Trophoblast cell (in vitro differentiated cells and primary cell): ENCODE results near the gene ZNF865.
A peak's percentile ranks its signal among the peaks of the same experiment; 100 is the strongest.

Experiments used
- DNase-seq, 2 donors: peaks; one replicate each; pipeline ENCODE4 v3.0.0-alpha.2; 2016
- H2AFZ ChIP-seq: 2 replicates; pipeline ENCODE4 v1.6.1; 2013; ENCODE audit warnings: low read length, moderate library complexity, mild to moderate bottlenecking; ENCODE audit not compliant: insufficient read depth, poor library complexity
- H2AK5ac ChIP-seq: 2 replicates; pipeline ENCODE4 v1.6.1; 2013; ENCODE audit warnings: mild to moderate bottlenecking, low read length
- H2BK120ac ChIP-seq: 2 replicates; pipeline ENCODE4 v1.6.1; 2013; ENCODE audit warnings: low read length, mild to moderate bottlenecking, moderate library complexity; ENCODE audit not compliant: insufficient read depth, poor library complexity
- H2BK12ac ChIP-seq: 2 replicates; pipeline ENCODE4 v1.6.1; 2013; ENCODE audit warnings: mild to moderate bottlenecking, low read length, moderate library complexity
- H2BK5ac ChIP-seq: 2 replicates; pipeline ENCODE4 v1.6.1; 2013; ENCODE audit warnings: low read length, low read depth, moderate library complexity, mild to moderate bottlenecking; ENCODE audit not compliant: poor library complexity
- H3K14ac ChIP-seq: 2 replicates; pipeline ENCODE4 v1.6.1; 2013; ENCODE audit warnings: mild to moderate bottlenecking, low read length
- H3K18ac ChIP-seq: 2 replicates; pipeline ENCODE4 v1.6.1; 2013; ENCODE audit warnings: mild to moderate bottlenecking, low read length
- H3K23ac ChIP-seq: 2 replicates; pipeline ENCODE4 v1.6.1; 2013; ENCODE audit warnings: low read length
- H3K27ac ChIP-seq: 2 replicates; pipeline ENCODE4 v1.5.1; 2013; ENCODE audit warnings: low read depth, mild to moderate bottlenecking, inconsistent platforms, low read length, moderate library complexity
- H3K27me3 ChIP-seq: 2 replicates; pipeline ENCODE4 v1.6.1; 2013; ENCODE audit warnings: inconsistent platforms, mild to moderate bottlenecking, low read length, moderate library complexity; ENCODE audit not compliant: insufficient read depth
- H3K36me3 ChIP-seq, 2 experiments: 1 replicate in 1 of 2; 2 replicates in 1 of 2; pipeline ENCODE4 v1.6.1; 2013; ENCODE audit warnings: low read length in 2 of 2, mild to moderate bottlenecking in 2 of 2, moderate library complexity in 1 of 2; ENCODE audit not compliant: insufficient read depth in 2 of 2, control insufficient read depth in 1 of 2
- H3K4ac ChIP-seq: 2 replicates; pipeline ENCODE4 v1.6.1; 2013; ENCODE audit warnings: low read depth, mild to moderate bottlenecking, low read length, moderate library complexity
- H3K4me1 ChIP-seq, 2 experiments: 1 replicate in 1 of 2; 2 replicates in 1 of 2; pipeline ENCODE4 v1.6.1; 2013; ENCODE audit warnings: low read length in 2 of 2, mild to moderate bottlenecking in 2 of 2, moderate library complexity in 1 of 2; ENCODE audit not compliant: insufficient read depth in 2 of 2, control insufficient read depth in 1 of 2
- H3K4me2 ChIP-seq: 2 replicates; pipeline ENCODE4 v1.6.1; 2013; ENCODE audit warnings: inconsistent platforms, mild to moderate bottlenecking, low read length, moderate library complexity
- H3K4me3 ChIP-seq: 2 replicates; pipeline ENCODE4 v1.5.1; 2013; ENCODE audit warnings: mild to moderate bottlenecking, low read depth, low read length, inconsistent platforms
- H3K79me1 ChIP-seq: one replicate; pipeline ENCODE4 v1.6.1; 2013; ENCODE audit warnings: low read length
- H3K79me2 ChIP-seq: 2 replicates; pipeline ENCODE4 v1.6.1; 2013; ENCODE audit warnings: low read length, mild to moderate bottlenecking; ENCODE audit not compliant: control insufficient read depth, insufficient read depth, poor library complexity
- H3K9ac ChIP-seq: 2 replicates; pipeline ENCODE4 v1.6.1; 2013; ENCODE audit warnings: mild to moderate bottlenecking, low read length
- H3K9me3 ChIP-seq: 2 replicates; pipeline ENCODE4 v1.6.1; 2013; ENCODE audit warnings: low read depth, mild to moderate bottlenecking, control low read depth, inconsistent platforms, low read length; ENCODE audit not compliant: insufficient read depth
- H4K12ac ChIP-seq: 2 replicates; pipeline ENCODE4 v1.6.1; 2013; ENCODE audit warnings: low read depth, mild to moderate bottlenecking, low read length, moderate library complexity
- H4K8ac ChIP-seq: 2 replicates; pipeline ENCODE4 v1.6.1; 2013; ENCODE audit warnings: low read depth, mild to moderate bottlenecking, low read length, moderate library complexity
- H4K91ac ChIP-seq: one replicate; pipeline ENCODE4 v1.6.1; 2013; ENCODE audit warnings: low read depth, mild to moderate bottlenecking, low read length, moderate library complexity
- WGBS: extraction: QIAGEN DNeasy Blood & Tissue Kit; methylation state at CpG from one replicate; pipeline ENCODE4 v1.1.7; 2013; ENCODE audit warnings: missing lambda C conversion rate; ENCODE audit not compliant: insufficient read length, insufficient coverage; ENCODE audit errors: extremely low coverage; 5-methylcytosine and 5-hydroxymethylcytosine counted together

The ZNF865 gene

DNA sequence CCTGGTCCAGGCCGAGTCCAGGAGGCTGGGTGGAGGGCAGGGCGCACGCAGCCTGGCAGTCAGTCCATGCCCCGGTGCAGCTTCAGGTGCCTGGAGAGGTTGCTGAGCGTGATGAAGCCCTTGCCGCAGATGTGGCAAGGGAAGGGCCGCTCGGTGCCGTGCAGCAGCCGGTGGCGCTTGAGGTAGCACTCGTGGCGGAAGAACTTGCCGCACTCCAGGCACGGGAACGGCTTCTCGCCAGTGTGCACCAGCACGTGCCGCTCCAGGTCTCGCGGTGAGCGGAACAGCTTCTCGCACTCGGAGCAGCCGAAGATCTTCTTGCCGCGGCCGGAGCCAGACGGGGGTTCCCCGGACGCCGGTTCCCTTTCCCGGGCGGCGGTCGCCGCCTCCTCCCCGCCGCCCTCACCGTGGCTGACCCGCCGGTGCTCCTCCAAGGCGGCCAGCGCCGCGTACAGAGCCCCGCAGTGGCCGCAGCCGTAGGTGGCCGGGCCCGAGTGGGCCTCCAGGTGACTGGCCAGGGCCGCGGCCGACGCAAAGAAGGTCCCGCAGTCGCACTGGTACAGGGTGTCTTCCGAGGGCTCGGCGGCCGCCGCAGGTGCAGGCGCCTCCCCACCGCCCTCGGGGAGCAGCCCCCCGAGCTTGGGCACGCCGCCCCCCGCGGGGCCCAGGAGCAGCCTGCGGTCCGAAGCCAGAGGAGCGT, 12.9 kb upstream of the ZNF865 start:
- H2BK5ac ChIP-seq, result no peak overlapping the region
- no peak overlapping the region for H2AK5ac ChIP-seq
- H3K79me1 ChIP-seq, result no peaks in the 10 kb centered on the region
- no peak for DNase-seq
- H3K79me2 ChIP-seq, result no peaks in the 10 kb centered on the region
- no peak overlapping the region for H4K8ac ChIP-seq
- H3K9ac ChIP-seq, result no peak overlapping the region
- no peaks in the 10 kb centered on the region for H3K27me3 ChIP-seq
- H3K14ac ChIP-seq, result no peak overlapping the region
- H3K18ac ChIP-seq, result no peak overlapping the region
- H4K91ac ChIP-seq, result no peak overlapping the region
- no peak overlapping the region for H3K23ac ChIP-seq
- H3K4me2 ChIP-seq, result no peak overlapping the region
- no peaks in the 10 kb centered on the region for H3K4me1 ChIP-seq
- no peak overlapping the region for H2BK12ac ChIP-seq
- H3K9me3 ChIP-seq, result peaks cover 3% of the 10 kb centered on the region
- H3K4ac ChIP-seq, result no peak overlapping the region
- no CpG with 5 or more reads among the region's 73 CpGs for WGBS
- H3K4me3 ChIP-seq, result no peak overlapping the region
- H2AFZ ChIP-seq, result no peak overlapping the region
- H3K36me3 ChIP-seq, result peaks cover 33 to 48% of the 10 kb centered on the region in 2 experiments
- H4K12ac ChIP-seq, result no peak overlapping the region
- H2BK120ac ChIP-seq, result no peak overlapping the region
- no peak overlapping the region for H3K27ac ChIP-seq

DNA sequence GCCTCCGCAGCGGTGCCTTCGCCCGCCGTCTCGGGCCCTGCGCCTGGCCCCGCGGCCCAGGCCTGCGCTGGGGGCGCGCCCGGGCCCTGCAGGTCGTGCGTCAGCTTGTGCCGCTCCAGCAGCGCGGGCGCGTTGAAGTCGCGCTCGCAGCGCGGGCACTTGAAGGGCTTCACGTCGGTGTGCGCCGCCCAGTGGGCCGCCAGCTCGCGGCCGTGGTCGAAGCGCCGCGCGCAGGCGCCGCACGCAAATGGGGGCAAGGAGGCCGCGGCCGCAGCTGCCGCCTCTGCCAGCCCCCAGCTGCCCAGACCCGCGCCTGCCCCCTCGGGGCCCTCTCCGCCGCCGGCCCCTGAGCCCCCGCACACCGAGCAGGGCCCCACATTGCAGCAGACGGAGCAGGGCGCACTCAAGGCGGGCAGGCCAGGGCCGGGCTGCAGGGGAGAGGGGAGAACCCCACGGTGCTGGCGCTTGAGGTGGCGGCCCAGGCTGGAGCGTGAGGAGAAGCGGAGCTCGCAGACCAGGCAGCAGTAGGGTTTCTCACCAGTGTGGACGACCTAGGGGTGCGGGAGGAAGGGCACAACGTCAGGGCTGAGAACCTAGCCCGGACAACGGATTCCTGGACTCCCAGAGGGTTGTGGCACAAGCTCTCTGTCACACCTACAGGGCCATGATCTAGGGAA, 12.2 kb upstream of the ZNF865 start:
- Histone ChIP-seq H3K23ac (no peak overlapping the region), H3K4me2 (no peak overlapping the region), H3K4ac (no peak overlapping the region), H2BK5ac (no peak overlapping the region), H4K8ac (no peak overlapping the region), H2BK12ac (no peak overlapping the region), H3K4me1 (no peaks in the 10 kb centered on the region), H2AFZ (no peak overlapping the region), H3K14ac (no peak overlapping the region), H3K79me2 (no peaks in the 10 kb centered on the region), H4K12ac (no peak overlapping the region), H3K36me3 (peaks cover 35 to 49% of the 10 kb centered on the region in 2 experiments), H3K9me3 (peaks cover 3% of the 10 kb centered on the region), H4K91ac (no peak overlapping the region), H2AK5ac (no peak overlapping the region), H2BK120ac (no peak overlapping the region), H3K9ac (no peak overlapping the region), H3K4me3 (no peak overlapping the region), H3K27ac (no peak overlapping the region), H3K79me1 (no peaks in the 10 kb centered on the region), H3K27me3 (no peaks in the 10 kb centered on the region), H3K18ac (no peak overlapping the region)
- WGBS, result no CpG with 5 or more reads among the region's 68 CpGs
- no peak for DNase-seq

DNA sequence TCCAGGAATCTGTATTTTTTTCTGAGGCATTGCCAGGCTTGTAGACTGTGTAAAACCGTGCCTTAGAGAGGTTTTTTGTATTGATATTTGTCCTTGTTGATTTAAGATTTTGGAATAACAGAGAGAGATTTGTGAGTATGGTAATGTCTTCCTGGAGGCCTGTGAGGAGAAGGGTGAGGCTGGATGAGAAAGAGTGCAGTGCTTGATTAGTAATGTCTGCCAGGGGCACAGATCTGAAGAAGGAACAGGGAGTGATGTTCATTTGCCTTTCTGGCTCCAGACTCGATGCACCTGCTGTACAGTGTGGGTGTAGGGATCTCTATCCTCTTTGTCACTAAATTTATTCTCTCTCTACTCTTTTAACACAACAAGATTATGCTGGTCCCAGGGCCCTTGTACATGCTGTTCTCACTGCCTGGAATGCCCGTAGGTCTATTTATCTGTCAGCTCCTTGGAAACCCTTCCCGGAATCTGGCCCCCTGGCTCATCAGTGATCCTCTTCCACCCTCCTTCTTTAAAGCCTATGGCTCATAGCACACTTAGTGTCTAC, 10.4 kb upstream of the ZNF865 start:
- Histone ChIP-seq H3K27ac (no peak overlapping the region), H3K14ac (no peak overlapping the region), H3K4me3 (no peak overlapping the region), H3K9ac (no peak overlapping the region), H4K8ac (no peak overlapping the region), H3K27me3 (no peaks in the 10 kb centered on the region), H3K4ac (no peak overlapping the region), H2BK12ac (no peak overlapping the region), H2AFZ (no peak overlapping the region), H3K79me1 (peaks cover 11% of the 10 kb centered on the region), H2AK5ac (no peak overlapping the region), H4K91ac (no peak overlapping the region), H3K23ac (no peak overlapping the region), H3K18ac (no peak overlapping the region), H3K9me3 (peaks cover 3% of the 10 kb centered on the region), H4K12ac (no peak overlapping the region), H3K4me2 (no peak overlapping the region), H3K79me2 (peaks cover 6% of the 10 kb centered on the region), H3K4me1 (no peaks in the 10 kb centered on the region), H3K36me3 (peaks cover 35 to 49% of the 10 kb centered on the region in 2 experiments), H2BK120ac (no peak overlapping the region), H2BK5ac (no peak overlapping the region)
- peak in 1 of 2 donors; percentile 31 for DNase-seq
- no CpG with 5 or more reads among the region's 4 CpGs for WGBS

DNA sequence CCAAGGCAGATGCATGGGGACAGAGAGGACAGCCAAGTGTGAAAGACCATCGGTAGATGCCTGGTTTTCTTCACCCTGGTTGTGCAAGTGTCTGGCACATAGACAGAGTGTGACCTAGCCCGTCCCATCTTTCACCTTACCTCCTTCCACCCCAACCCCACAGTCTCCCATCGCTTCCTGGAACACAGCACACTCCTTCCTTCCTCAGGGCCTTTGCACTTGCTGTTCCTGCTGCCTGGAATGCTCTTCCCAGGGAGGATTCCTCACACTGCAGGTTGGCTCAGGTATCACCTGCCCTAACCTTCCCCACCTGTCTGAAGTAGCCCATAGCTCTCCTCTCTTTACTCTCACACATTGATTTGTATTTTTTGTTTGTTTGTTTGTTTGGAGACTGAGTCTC, 9.1 kb upstream of the ZNF865 start:
- Histone ChIP-seq H3K14ac (no peak overlapping the region), H4K91ac (no peak overlapping the region), H3K9ac (no peak overlapping the region), H3K23ac (no peak overlapping the region), H2BK5ac (no peak overlapping the region), H3K18ac (no peak overlapping the region), H4K12ac (no peak overlapping the region), H3K4me3 (no peak overlapping the region), H2AK5ac (no peak overlapping the region), H2AFZ (no peak overlapping the region), H3K4me1 (peaks cover 6% of the 10 kb centered on the region in 2 experiments), H3K27ac (no peak overlapping the region), H3K79me2 (peaks cover 6% of the 10 kb centered on the region), H3K4me2 (no peak overlapping the region), H4K8ac (no peak overlapping the region), H2BK120ac (no peak overlapping the region), H3K27me3 (no peaks in the 10 kb centered on the region), H3K79me1 (peaks cover 17% of the 10 kb centered on the region), H3K9me3 (peaks cover 3% of the 10 kb centered on the region), H3K36me3 (peaks cover 35 to 49% of the 10 kb centered on the region in 2 experiments), H3K4ac (no peak overlapping the region), H2BK12ac (no peak overlapping the region)
- WGBS, result no CpG with 5 or more reads among the region's 3 CpGs
- DNase-seq, result no peak
